ENCODE data around the gene NFATC2. TPM values are rescaled to one million over a fixed set of nuclear protein-coding genes. Genes with fewer than 3 reads are reported as not detected.
A peak's percentile ranks its signal among the peaks of the same experiment; 100 is the strongest.

The NFATC2 gene
- total RNA-seq, 1 donor, result 0.36 TPM

DNA sequence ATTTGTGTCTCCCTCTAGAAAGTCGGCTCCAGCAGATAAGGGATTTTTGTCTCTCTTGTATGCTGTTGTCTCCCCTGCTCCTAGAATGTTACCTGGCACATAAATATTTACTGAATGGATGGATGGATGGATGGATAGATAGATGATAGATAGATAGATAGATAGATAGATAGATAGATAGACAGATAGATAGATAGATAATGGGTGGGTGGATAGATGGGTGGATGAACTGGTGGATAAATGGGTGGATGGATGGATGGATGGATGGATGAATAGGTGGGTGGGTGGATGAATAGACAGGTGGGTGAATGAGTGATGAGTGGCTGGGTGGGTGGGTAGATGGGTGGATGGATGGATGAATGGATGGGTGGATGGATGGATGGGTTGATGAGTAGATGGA is 185.0 kb downstream of the NFATC2 start:
- TF ChIP-seq CTCF (IDR thresholded peaks at IDR 0.05; ENCODE audit: insufficient read depth, low read length), result no peak

DNA sequence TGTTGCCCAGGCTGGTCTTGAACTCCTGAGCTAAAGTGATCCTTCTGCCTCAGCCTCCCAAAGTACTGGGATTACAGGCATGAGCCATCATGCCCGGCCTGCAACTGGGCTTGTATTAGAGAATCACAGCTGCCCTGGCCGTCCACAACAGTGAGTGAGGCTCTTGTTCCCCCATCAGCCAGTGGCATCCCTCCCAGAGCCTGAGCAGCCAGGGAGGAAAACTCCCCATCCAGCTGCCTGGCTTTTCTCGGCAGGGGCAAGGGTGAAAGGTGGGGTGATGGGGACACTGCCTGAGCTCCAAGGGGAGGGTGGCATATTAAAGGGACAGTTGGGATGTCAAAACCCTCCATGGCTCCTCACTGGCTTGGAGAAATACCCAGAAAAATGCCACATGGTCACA is 185.6 kb downstream of the NFATC2 start:
- no peak for DNase-seq (ENCODE audit: low read depth)
- TF ChIP-seq CTCF (IDR thresholded peaks at IDR 0.05; ENCODE audit: insufficient read depth, low read length), result no peak
- no peak overlapping the region for H3K4me3 ChIP-seq (ENCODE audit: low read depth, low read length)

More for the DNA sequence above, 185.0 kb downstream of the NFATC2 start:
- DNase-seq (ENCODE audit: low read depth), result no peak
- H3K4me3 ChIP-seq (ENCODE audit: low read depth, low read length), result no peak overlapping the region

DNA sequence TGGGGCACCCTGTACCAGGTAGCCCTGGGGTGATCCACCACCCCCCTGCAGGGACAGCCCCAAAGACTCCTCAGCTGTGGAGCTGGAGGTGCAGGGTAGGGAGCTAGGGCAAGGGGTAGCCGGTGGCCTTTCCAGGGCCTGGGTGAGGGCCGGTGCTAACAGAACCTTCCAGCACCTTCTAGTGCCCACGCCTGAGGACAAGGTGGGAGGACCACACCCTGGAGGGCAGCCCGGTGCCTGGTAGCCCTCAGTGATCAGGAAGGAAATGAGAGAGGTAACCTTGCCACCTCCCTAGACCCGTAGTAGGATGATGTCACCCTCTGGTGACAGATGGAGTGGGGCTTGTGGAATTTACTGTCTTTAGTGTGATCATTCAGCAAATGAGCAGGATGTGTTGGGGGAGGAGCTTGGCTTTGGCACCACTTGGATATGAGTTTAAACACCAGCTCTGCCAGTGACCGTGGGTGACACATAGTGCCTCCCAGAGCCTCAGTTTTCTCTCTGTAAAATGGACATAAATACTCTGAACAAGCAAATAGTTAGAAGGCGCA is 187.7 kb downstream of the NFATC2 start:
- DNase-seq (ENCODE audit: low read depth), result no peak

GRCh38 chr20:51354191-51354768 is 188.2 kb downstream of the NFATC2 start:
- peak; percentile 64 for DNase-seq (ENCODE audit: low read depth)
- no peak for TF ChIP-seq CTCF (IDR thresholded peaks at IDR 0.05; ENCODE audit: insufficient read depth, low read length)

More for the DNA sequence above, 187.7 kb downstream of the NFATC2 start:
- TF ChIP-seq CTCF (IDR thresholded peaks at IDR 0.05; ENCODE audit: insufficient read depth, low read length), result no peak
- no peak overlapping the region for H3K4me3 ChIP-seq (ENCODE audit: low read depth, low read length)

DNA sequence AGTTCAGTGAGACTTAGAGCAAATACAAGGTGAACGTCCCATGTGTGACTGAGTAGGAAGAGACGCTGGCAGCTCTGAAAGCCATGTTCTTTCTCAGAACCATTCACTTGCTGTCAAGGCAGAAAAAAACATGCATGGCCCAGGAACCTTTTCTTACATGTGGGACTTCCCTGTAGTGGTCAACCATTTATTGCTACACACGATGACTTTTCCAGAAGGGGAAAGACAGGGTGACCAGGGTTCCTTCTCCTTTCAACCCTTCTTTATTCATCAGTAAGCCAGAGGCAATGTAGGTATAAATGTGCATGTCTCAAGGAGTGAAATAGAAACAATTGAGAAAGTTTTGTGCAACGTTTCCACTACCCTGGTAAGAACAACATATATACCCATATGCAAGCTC is 189.0 kb downstream of the NFATC2 start:
- DNase-seq (ENCODE audit: low read depth), result no peak
- no peak for TF ChIP-seq CTCF (IDR thresholded peaks at IDR 0.05; ENCODE audit: insufficient read depth, low read length)
- no peak overlapping the region for H3K4me3 ChIP-seq (ENCODE audit: low read depth, low read length)

More at GRCh38 chr20:51354191-51354768, 188.2 kb downstream of the NFATC2 start:
- no peak overlapping the region for H3K4me3 ChIP-seq (ENCODE audit: low read depth, low read length)

GRCh38 chr20:51352791-51353190 is 189.7 kb downstream of the NFATC2 start:
- DNase-seq (ENCODE audit: low read depth), result no peak
- no peak for TF ChIP-seq CTCF (IDR thresholded peaks at IDR 0.05; ENCODE audit: insufficient read depth, low read length)
- no peak overlapping the region for H3K4me3 ChIP-seq (ENCODE audit: low read depth, low read length)
